CD8-positive, alpha-beta memory T cell (primary cell): ENCODE measurements around the gene ZNF681. TPM values are rescaled to one million over a fixed set of nuclear protein-coding genes. Genes with fewer than 3 reads are reported as not detected.
"Not testable (repeated sequence)": the region's sequence is repeated elsewhere in the genome, so short reads cannot be mapped to it uniquely, and the experiment has no call there.

Experiments used
- CTCF ChIA-PET: fragments of 350-600 bp; sonication (Branson Sonifier 250); formaldehyde crosslinking; loops from one replicate; lab custom pipeline; 2021; ENCODE audit warnings: antibody characterized with exemption; lab: Charles Lee
- POLR2A ChIA-PET: fragments of 350-600 bp; sonication (Branson Sonifier 250); formaldehyde crosslinking; loops from one replicate; lab custom pipeline; 2021; ENCODE audit warnings: antibody characterized with exemption; lab: Charles Lee
- DNase-seq, 5 donors: peaks; one replicate each; pipeline versions ENCODE4 v3.0.0 to v3.0.0-alpha.2; 2020 to 2022; ENCODE audit warnings: mixed read lengths in 1 of 5
- H3K27ac ChIP-seq: one replicate; pipeline ENCODE4 v1.7.0; 2013; ENCODE audit warnings: low read depth, mild to moderate bottlenecking, low read length, moderate library complexity
- H3K27me3 ChIP-seq: 2 replicates; pipeline ENCODE4 v1.7.0; 2013; ENCODE audit warnings: low read length, mild to moderate bottlenecking; ENCODE audit not compliant: insufficient read depth, poor library complexity, severe bottlenecking
- H3K36me3 ChIP-seq: 2 replicates; pipeline ENCODE4 v1.7.0; 2013; ENCODE audit warnings: mild to moderate bottlenecking, low read length, moderate library complexity; ENCODE audit not compliant: insufficient read depth
- H3K4me1 ChIP-seq: 2 replicates; pipeline ENCODE4 v1.7.0; 2013; ENCODE audit warnings: mild to moderate bottlenecking, low read length, moderate library complexity; ENCODE audit not compliant: insufficient read depth
- H3K4me3 ChIP-seq: 2 replicates; pipeline ENCODE4 v1.7.0; 2013; ENCODE audit warnings: mild to moderate bottlenecking, low read length
- H3K9me3 ChIP-seq: 2 replicates; pipeline ENCODE4 v1.7.0; 2013; ENCODE audit warnings: mild to moderate bottlenecking, low read length
- H3K27ac Mint-ChIP-seq, 8 donors: one replicate each; pipeline ENCODE4 v1.8.0; 2020 to 2021; ENCODE audit warnings: mixed read lengths in 8 of 8, mild to moderate bottlenecking in 6 of 8, inconsistent platforms in 3 of 8, moderate library complexity in 3 of 8
- H3K27me3 Mint-ChIP-seq, 2 donors: one replicate each; pipeline ENCODE4 v1.8.0; 2020 to 2021; ENCODE audit warnings: mixed read lengths in 2 of 2, mild to moderate bottlenecking in 1 of 2, moderate library complexity in 1 of 2
- H3K36me3 Mint-ChIP-seq, 3 donors: one replicate each; pipeline ENCODE4 v1.8.0; 2020 to 2021; ENCODE audit warnings: mixed read lengths in 3 of 3, inconsistent platforms in 1 of 3, mild to moderate bottlenecking in 1 of 3
- H3K4me1 Mint-ChIP-seq, 3 donors: one replicate each; pipeline ENCODE4 v1.8.0; 2020 to 2021; ENCODE audit warnings: mixed read lengths in 3 of 3, inconsistent platforms in 1 of 3, mild to moderate bottlenecking in 1 of 3
- H3K4me3 Mint-ChIP-seq, 7 donors: one replicate each; pipeline ENCODE4 v1.8.0; 2020 to 2021; ENCODE audit warnings: mixed read lengths in 7 of 7, mild to moderate bottlenecking in 6 of 7, moderate library complexity in 4 of 7, inconsistent platforms in 2 of 7
- H3K9me3 Mint-ChIP-seq, 5 donors: one replicate each; pipeline ENCODE4 v1.8.0; 2020 to 2022; ENCODE audit warnings: mixed read lengths in 5 of 5, mild to moderate bottlenecking in 3 of 5, moderate library complexity in 2 of 5, inconsistent platforms in 1 of 5
- polyA plus RNA-seq: library from polyadenylated mRNA; unstranded; fragments of 300-500 nt; fragmentation: Illumina TruSeq; gene quantifications from one replicate; pipeline ENCODE4 v1.2.3, GENCODE V29; 2021
- total RNA-seq, 2 experiments: library from RNA; stranded (reverse); gene quantifications; one replicate each; pipeline ENCODE4 v1.2.3, GENCODE V29; 2021

Gene ZNF681
- total and polyA plus RNA-seq, 3 experiments from 2014 or later = 1.6 to 4.9 (median 4.6) TPM

DNA sequence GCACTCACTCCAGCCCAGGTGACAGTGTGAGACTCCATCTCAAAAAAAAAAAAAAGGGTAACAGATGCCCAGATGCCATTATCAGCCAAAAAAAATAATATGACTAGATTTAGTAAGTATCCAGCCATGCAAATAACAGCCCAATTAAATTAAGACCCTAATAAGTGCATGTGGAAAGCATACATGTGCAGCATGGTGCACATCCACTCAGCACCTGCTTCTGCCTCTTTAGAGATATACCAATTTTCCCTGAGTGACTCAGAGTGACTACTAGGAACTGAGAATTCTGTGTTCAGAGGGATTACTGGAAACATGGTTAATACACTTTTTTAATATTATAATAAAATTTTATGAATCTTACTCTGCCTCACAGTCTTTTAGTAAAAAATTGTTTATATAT, 41.9 kb downstream of the ZNF681 start:
- ChIA-PET CTCF (no interaction called here), POLR2A (no interaction called here)
- H3K27me3 Mint-ChIP-seq = peaks cover 5 to 8% of the 10 kb centered on the region in 2 donors
- H3K4me3 Mint-ChIP-seq = no peak overlapping the region
- H3K27ac Mint-ChIP-seq = no peak overlapping the region
- H3K36me3 ChIP-seq = no peaks in the 10 kb centered on the region
- peaks cover 0 to 5% (median 0%) of the 10 kb centered on the region in 5 donors for H3K9me3 Mint-ChIP-seq
- H3K27ac ChIP-seq = no peak overlapping the region
- no peak overlapping the region for H3K4me3 ChIP-seq
- H3K36me3 Mint-ChIP-seq = peaks cover 0 to 3% (median 0%) of the 10 kb centered on the region in 3 donors
- peaks cover 7 to 9% (median 8%) of the 10 kb centered on the region in 3 donors for H3K4me1 Mint-ChIP-seq
- no peak for DNase-seq
- no peaks in the 10 kb centered on the region for H3K27me3 ChIP-seq
- H3K4me1 ChIP-seq = no peaks in the 10 kb centered on the region
- H3K9me3 ChIP-seq = no peaks in the 10 kb centered on the region

DNA sequence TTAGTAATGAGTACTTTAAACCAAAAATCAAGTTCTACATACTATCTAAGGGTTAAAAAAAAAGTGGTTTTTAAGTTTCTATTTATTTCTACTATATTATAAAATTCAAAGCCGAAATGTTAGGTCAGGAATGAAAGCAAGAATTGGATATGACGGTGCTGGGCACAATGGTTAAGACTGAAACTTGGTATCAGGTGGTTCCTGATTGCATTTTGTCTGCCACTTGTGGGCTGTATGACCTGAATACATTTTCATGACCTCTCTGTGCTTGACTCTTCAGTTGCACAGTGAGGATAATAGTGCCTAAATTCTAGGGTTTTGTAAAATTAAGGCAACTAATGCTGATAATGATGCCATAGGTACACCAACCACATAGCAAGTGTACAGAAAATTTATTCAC, 49.3 kb downstream of the ZNF681 start:
- no peak for DNase-seq
- Mint-ChIP-seq H3K4me1 (no peaks in the 10 kb centered on the region), H3K4me3 (no peak overlapping the region), H3K36me3 (peaks cover 0 to 6% (median 3%) of the 10 kb centered on the region in 3 donors), H3K9me3 (peaks cover 0 to 4% (median 0%) of the 10 kb centered on the region in 5 donors), H3K27me3 (no peaks in the 10 kb centered on the region), H3K27ac (no peak overlapping the region)
- Histone ChIP-seq H3K36me3 (no peaks in the 10 kb centered on the region), H3K9me3 (no peaks in the 10 kb centered on the region), H3K4me3 (no peak overlapping the region), H3K27ac (no peak overlapping the region), H3K4me1 (no peaks in the 10 kb centered on the region), H3K27me3 (no peaks in the 10 kb centered on the region)
- CTCF ChIA-PET = no interaction called here
- POLR2A ChIA-PET = no interaction called here

DNA sequence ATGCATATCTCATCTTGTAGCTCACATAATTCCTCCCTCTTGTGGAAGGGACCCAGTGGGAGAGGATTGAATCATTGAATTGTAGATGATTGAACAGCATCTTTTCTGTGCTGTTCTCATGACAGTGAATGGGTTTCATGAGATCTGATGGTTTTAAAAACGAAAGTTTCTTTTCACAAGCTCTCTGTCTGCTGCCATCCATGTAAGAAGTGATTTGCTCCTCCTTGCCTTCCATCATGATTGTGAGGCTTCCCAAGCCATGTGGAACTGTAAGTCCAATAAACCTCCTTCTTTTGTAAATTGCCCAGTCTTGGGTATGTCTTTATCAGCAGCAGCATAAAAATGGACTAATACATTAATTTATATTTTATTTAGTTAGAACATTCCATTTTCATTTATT, 52.0 kb downstream of the ZNF681 start:
- no peaks in the 10 kb centered on the region for H3K4me1 Mint-ChIP-seq
- POLR2A ChIA-PET = no interaction called here
- no peaks in the 10 kb centered on the region for H3K4me1 ChIP-seq
- H3K27me3 Mint-ChIP-seq = peaks cover 4 to 8% of the 10 kb centered on the region in 2 donors
- H3K36me3 ChIP-seq = no peaks in the 10 kb centered on the region
- no peaks in the 10 kb centered on the region for H3K27me3 ChIP-seq
- H3K4me3 Mint-ChIP-seq = no peak overlapping the region
- H3K27ac Mint-ChIP-seq = no peak overlapping the region
- H3K4me3 ChIP-seq = no peak overlapping the region
- DNase-seq = no peak
- CTCF ChIA-PET = no interaction called here
- H3K9me3 ChIP-seq = no peaks in the 10 kb centered on the region
- H3K27ac ChIP-seq = no peak overlapping the region
- H3K36me3 Mint-ChIP-seq = peaks cover 0 to 11% (median 3%) of the 10 kb centered on the region in 3 donors
- peaks cover 0 to 4% (median 0%) of the 10 kb centered on the region in 5 donors for H3K9me3 Mint-ChIP-seq

DNA sequence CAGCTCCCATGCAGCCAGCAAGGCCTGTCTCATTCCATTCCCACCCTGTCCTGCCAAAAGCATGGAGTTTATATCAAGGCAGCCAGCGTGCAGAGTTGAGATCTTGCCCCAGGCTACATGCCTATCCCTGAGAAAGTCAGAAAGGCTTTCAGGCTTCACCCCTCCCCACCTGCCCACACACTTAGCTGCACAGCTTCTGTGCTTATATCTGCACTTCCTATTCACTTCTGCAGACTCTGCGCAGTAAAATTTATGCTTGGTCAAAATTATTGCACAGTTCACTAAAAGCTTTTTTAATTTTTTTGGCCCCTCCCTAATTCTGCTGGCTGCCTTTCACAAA, 59.2 kb downstream of the ZNF681 start:
- Mint-ChIP-seq H3K4me3 (no peak overlapping the region), H3K36me3 (peaks cover 0 to 25% (median 2%) of the 10 kb centered on the region in 3 donors), H3K27ac (no peak overlapping the region), H3K27me3 (peaks cover 9 to 11% of the 10 kb centered on the region in 2 donors), H3K9me3 (no peaks in the 10 kb centered on the region), H3K4me1 (no peaks in the 10 kb centered on the region)
- DNase-seq = no peak
- ChIA-PET POLR2A (interaction anchor here (1.1 kb wide), 1 partner anchor 13 kb away, joined by 3 read pairs; the partner anchor contains the start of gene ZNF675), CTCF (no interaction called here)
- Histone ChIP-seq H3K27me3 (no peaks in the 10 kb centered on the region), H3K36me3 (no peaks in the 10 kb centered on the region), H3K27ac (no peak overlapping the region), H3K9me3 (no peaks in the 10 kb centered on the region), H3K4me3 (no peak overlapping the region), H3K4me1 (no peaks in the 10 kb centered on the region)

DNA sequence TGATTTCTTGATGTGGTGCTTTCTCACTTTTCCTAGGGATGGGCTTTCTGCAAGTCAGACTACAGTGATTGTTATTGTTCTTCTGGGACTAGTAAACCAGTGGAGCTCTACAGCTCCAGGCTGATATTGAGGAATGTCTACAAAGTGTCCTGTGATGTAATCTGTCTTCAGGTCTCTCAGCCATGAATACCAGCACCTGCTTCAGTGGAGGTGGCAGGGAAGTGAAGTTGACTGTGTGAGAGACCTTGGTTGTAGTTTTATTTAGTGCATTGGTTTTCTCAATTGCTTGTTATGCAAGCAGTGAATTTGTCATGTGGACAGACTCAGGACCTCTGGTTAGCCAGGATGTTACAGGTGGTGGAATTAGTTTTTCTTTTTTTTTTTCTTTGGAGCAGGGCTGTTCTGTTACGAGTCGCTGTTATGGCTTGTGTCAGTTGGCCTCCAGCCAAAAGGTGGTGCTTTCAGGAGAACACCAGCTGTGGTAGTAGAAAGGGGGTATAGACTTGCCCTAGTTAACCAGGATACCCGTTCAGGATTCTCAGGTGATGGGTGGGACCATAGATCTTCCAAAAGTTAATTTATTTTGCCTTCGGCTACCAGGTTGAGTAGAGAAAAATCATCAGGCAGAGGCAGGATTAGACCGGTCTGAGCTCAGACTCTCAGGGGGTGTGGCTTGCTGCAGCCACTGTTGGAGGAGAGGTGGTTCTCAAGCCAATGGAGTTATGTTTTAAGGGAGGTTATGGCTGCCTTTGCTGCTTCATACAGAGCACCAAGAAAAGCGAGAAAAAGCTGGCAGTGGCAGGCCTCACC, 59.8 kb downstream of the ZNF681 start:
- no peak overlapping the region for H3K27ac Mint-ChIP-seq
- no peaks in the 10 kb centered on the region for H3K9me3 Mint-ChIP-seq
- H3K4me3 Mint-ChIP-seq = no peak overlapping the region

DNA sequence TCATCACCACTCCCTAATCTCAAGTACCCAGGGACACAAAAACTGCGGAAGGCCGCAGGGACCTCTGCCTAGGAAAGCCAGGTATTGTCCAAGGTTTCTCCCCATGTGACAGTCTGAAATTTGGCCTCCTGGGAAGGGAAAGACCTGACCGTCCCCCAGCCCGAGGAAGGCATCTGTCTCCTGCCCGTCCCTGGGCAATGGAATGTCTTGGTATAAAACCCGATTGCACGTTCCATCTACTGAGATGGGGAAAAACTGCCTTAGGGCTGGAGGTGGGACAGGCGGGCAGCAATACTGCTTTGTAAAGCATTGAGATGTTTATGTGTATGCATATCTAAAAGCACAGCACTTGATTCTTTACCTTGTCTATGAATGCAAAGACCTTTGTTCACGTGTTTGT, 65.8 kb downstream of the ZNF681 start:
- CTCF ChIA-PET = interaction anchor here (2.0 kb wide), 1 partner anchor 66 kb away, joined by 8 read pairs; the partner anchor contains the start of gene ZNF681

More for the DNA sequence above, 59.8 kb downstream of the ZNF681 start:
- Histone ChIP-seq H3K27me3 (no peaks in the 10 kb centered on the region), H3K27ac (no peak overlapping the region), H3K4me3 (no peak overlapping the region), H3K4me1 (no peaks in the 10 kb centered on the region), H3K36me3 (no peaks in the 10 kb centered on the region), H3K9me3 (no peaks in the 10 kb centered on the region)
- POLR2A ChIA-PET = interaction anchor here (1.1 kb wide), 1 partner anchor 12 kb away, joined by 3 read pairs; the partner anchor contains the start of gene ZNF675
- DNase-seq = no peak
- peaks cover 0 to 25% (median 2%) of the 10 kb centered on the region in 3 donors for H3K36me3 Mint-ChIP-seq
- CTCF ChIA-PET = no interaction called here
- H3K27me3 Mint-ChIP-seq = peaks cover 9 to 11% of the 10 kb centered on the region in 2 donors
- no peaks in the 10 kb centered on the region for H3K4me1 Mint-ChIP-seq

More for the DNA sequence above, 65.8 kb downstream of the ZNF681 start:
- H3K4me1 ChIP-seq, H3K9me3 ChIP-seq, H3K36me3 ChIP-seq, POLR2A ChIA-PET, DNase-seq, H3K4me3 ChIP-seq, H3K27ac Mint-ChIP-seq, H3K4me3 Mint-ChIP-seq, H3K9me3 Mint-ChIP-seq, H3K27ac ChIP-seq, H3K27me3 Mint-ChIP-seq, H3K27me3 ChIP-seq: not testable (repeated sequence)
- Mint-ChIP-seq H3K36me3 (peaks cover 0 to 11% (median 2%) of the 10 kb centered on the region in 3 donors), H3K4me1 (peaks cover 8 to 17% (median 9%) of the 10 kb centered on the region in 3 donors)

Other genes with a start within 250 kb of the ZNF681 start
- gene ZNF675, start 71.7 kb downstream of the ZNF681 start, total RNA-seq = 10 to 100 TPM; 16.7 to 19.1 TPM
- 21.4 TPM for gene ZNF675, start 71.7 kb downstream of the ZNF681 start, polyA plus RNA-seq
- gene ZNF726, start 156.0 kb upstream of the ZNF681 start, total RNA-seq = 10 to 100 TPM; 12.6 to 13.1 TPM
- gene ZNF726, start 156.0 kb upstream of the ZNF681 start, polyA plus RNA-seq = 1.6 TPM